Kidney epithelial cell (primary cell): ENCODE data around the gene VPS13D. TPM values are rescaled to one million over a fixed set of nuclear protein-coding genes. Genes with fewer than 3 reads are reported as not detected.
A peak's percentile ranks its signal among the peaks of the same experiment; 100 is the strongest.

Source experiments
- DNase-seq: peaks from one replicate; pipeline ENCODE4 v3.0.0-alpha.2; 2010; ENCODE audit warnings: low read depth
- H3K27me3 ChIP-seq: 2 replicates; pipeline ENCODE4 v1.6.0; 2011; ENCODE audit warnings: low read length; ENCODE audit not compliant: control insufficient read depth, insufficient read depth
- H3K36me3 ChIP-seq: 2 replicates; pipeline ENCODE4 v1.5.1; 2011; ENCODE audit warnings: low read length; ENCODE audit not compliant: control insufficient read depth, insufficient read depth
- H3K4me3 ChIP-seq: 2 replicates; pipeline ENCODE4 v1.5.1; 2011; ENCODE audit warnings: low read depth, mild to moderate bottlenecking, control low read depth, low read length
- CTCF ChIP-seq: IDR thresholded peaks from 2 replicates; pipeline ENCODE4 v1.5.1; 2011; ENCODE audit warnings: mild to moderate bottlenecking, moderate library complexity, low read length, control low read depth, inconsistent platforms; ENCODE audit not compliant: insufficient read depth, poor library complexity, severe bottlenecking
- total RNA-seq: library from RNA; depleted of rRNA; stranded (reverse); fragments of >200 nt; gene quantifications from 2 replicates; pipeline ENCODE4 v1.2.3, GENCODE V29; 2015

The VPS13D gene
- total RNA-seq, 1 donor from 2014 or later = 22.2 TPM

GRCh38 chr1:12549460-12550349, 319.9 kb downstream of the VPS13D start:
- DNase-seq = peak; percentile 95
- no peaks in the 10 kb centered on the region for H3K36me3 ChIP-seq
- no peaks in the 10 kb centered on the region for H3K27me3 ChIP-seq

GRCh38 chr1:12551584-12551983, 321.8 kb downstream of the VPS13D start:
- TF ChIP-seq CTCF = no peak
- Histone ChIP-seq H3K27me3 (no peaks in the 10 kb centered on the region), H3K36me3 (no peaks in the 10 kb centered on the region), H3K4me3 (no peak overlapping the region)
- DNase-seq = no peak

More at GRCh38 chr1:12549460-12550349, 319.9 kb downstream of the VPS13D start:
- TF ChIP-seq CTCF = no peak
- H3K4me3 ChIP-seq = no peak overlapping the region

- no peak overlapping the region for H3K4me3 ChIP-seq
- no peak for DNase-seq
- no peaks in the 10 kb centered on the region for H3K36me3 ChIP-seq
- TF ChIP-seq CTCF = no peak
- H3K27me3 ChIP-seq = no peaks in the 10 kb centered on the region
These were observed 322.5 kb downstream of the VPS13D start for GRCh38 chr1:12552111-12552888.

GRCh38 chr1:12552951-12553921, 323.4 kb downstream of the VPS13D start:
- no peak for TF ChIP-seq CTCF
- no peaks in the 10 kb centered on the region for H3K27me3 ChIP-seq
- DNase-seq = no peak
- H3K36me3 ChIP-seq = no peaks in the 10 kb centered on the region
- H3K4me3 ChIP-seq = no peak overlapping the region

- no peaks in the 10 kb centered on the region for H3K36me3 ChIP-seq
- no peak for TF ChIP-seq CTCF
- H3K4me3 ChIP-seq = no peak overlapping the region
- DNase-seq = no peak
- no peaks in the 10 kb centered on the region for H3K27me3 ChIP-seq
These were observed 324.1 kb downstream of the VPS13D start for GRCh38 chr1:12553963-12554362.
